SK-N-SH treated with all-trans-retinoic acid at 6 μM for 48 hours (cell line): Measurements from ENCODE around the gene ETV4.

Source experiments
- ARNTL ChIP-seq: fragments of 450-650 bp; formaldehyde crosslinking; IDR thresholded peaks from 2 replicates; pipeline ENCODE4 v1.5.0; 2020; ENCODE audit warnings: low read depth, mild to moderate bottlenecking, moderate library complexity, borderline replicate concordance
- BACH2 ChIP-seq: fragments of 250-450 bp; sonication (Bioruptor Pico); IDR thresholded peaks from 2 replicates; pipeline ENCODE4 v1.9.0; 2021; ENCODE audit warnings: mild to moderate bottlenecking, borderline replicate concordance
- CREB5 ChIP-seq: fragments of 250-450 bp; sonication (Bioruptor Pico); IDR thresholded peaks from 2 replicates; pipeline ENCODE4 v1.5.1; 2020; ENCODE audit warnings: low read depth, mild to moderate bottlenecking, moderate library complexity
- CSDC2 ChIP-seq: fragments of 250-450 bp; sonication (Bioruptor Pico); IDR thresholded peaks from 2 replicates; pipeline ENCODE4 v1.5.0; 2020; ENCODE audit warnings: mild to moderate bottlenecking, moderate library complexity
- PATZ1 ChIP-seq: fragments of 250-450 bp; sonication (Bioruptor Pico); IDR thresholded peaks from 2 replicates; pipeline ENCODE4 v1.8.0; 2020; ENCODE audit warnings: mild to moderate bottlenecking, moderate library complexity, borderline replicate concordance
- RARB ChIP-seq: fragments of 250-450 bp; sonication (Bioruptor Pico); IDR thresholded peaks from 2 replicates; pipeline ENCODE4 v1.8.0; 2021; ENCODE audit warnings: mild to moderate bottlenecking, moderate library complexity
- SNAI2 ChIP-seq: fragments of 250-450 bp; sonication (Bioruptor Pico); IDR thresholded peaks from 2 replicates; pipeline ENCODE4 v1.5.0; 2020; ENCODE audit warnings: mild to moderate bottlenecking, moderate library complexity
- ZFP3 ChIP-seq: fragments of 250-450 bp; sonication (Bioruptor Pico); IDR thresholded peaks from 2 replicates; pipeline ENCODE4 v1.5.0; 2020; ENCODE audit warnings: mild to moderate bottlenecking, moderate library complexity
- ZFP30 ChIP-seq: fragments of 450-650 bp; formaldehyde crosslinking; IDR thresholded peaks from 2 replicates; pipeline ENCODE4 v1.5.0; 2022; ENCODE audit warnings: mild to moderate bottlenecking, moderate library complexity
- ZNF8 ChIP-seq: fragments of 450-650 bp; formaldehyde crosslinking; IDR thresholded peaks from 2 replicates; pipeline ENCODE4 v1.5.0; 2020; ENCODE audit warnings: mild to moderate bottlenecking, moderate library complexity

GRCh38 chr17:43479948-43480347, 66.2 kb downstream of the ETV4 start:
- TF ChIP-seq ZNF8 (no peak), RARB (CRISPR knock-in tag) (no peak), PATZ1 (CRISPR knock-in tag) (no peak), BACH2 (no peak), CSDC2 (CRISPR knock-in tag) (no peak), ZFP3 (CRISPR knock-in tag) (no peak), SNAI2 (CRISPR knock-in tag) (no peak), ZFP30 (CRISPR knock-in tag) (no peak), CREB5 (CRISPR knock-in tag) (no peak), ARNTL (no peak)
